Caki2 (cell line): ENCODE data around the gene CSNK1G2. TPM values are rescaled to one million over a fixed set of nuclear protein-coding genes. Genes with fewer than 3 reads are reported as not detected.

Experiments used
- DNase-seq: peaks from one replicate; pipeline ENCODE4 v3.0.0-alpha.2; 2015; ENCODE audit warnings: low read depth
- in situ Hi-C: cut with HindIII; loops from 2 replicates; pipeline ENCODE4 v1.10.0; 2016; ENCODE audit warnings: low sequenced_read_pairs, low pct_unique_long_range_greater_than_20kb, mixed read lengths
- total RNA-seq: library from RNA; depleted of rRNA; stranded (reverse); fragments of >200 nt; shearing (Covaris generic); gene quantifications from 2 replicates; pipeline ENCODE4 v1.2.3, GENCODE V29; 2014; ENCODE audit warnings: low replicate concordance

CSNK1G2 gene
- total RNA-seq, 1 experiment from 2014 or later = 32.9 TPM

GRCh38 chr19:1938071-1938470 lies 2.9 kb upstream of the CSNK1G2 start:
- in situ Hi-C loops = no loop called here
- DNase-seq = no peak

- in situ Hi-C loops = no loop called here
- DNase-seq = peak; percentile 62
Measured at GRCh38 chr19:1942078-1942933, 1.3 kb downstream of the CSNK1G2 start.

GRCh38 chr19:1942934-1943555 lies 2.1 kb downstream of the CSNK1G2 start:
- no peak for DNase-seq
- in situ Hi-C loops = no loop called here

GRCh38 chr19:1943661-1944087 lies 2.7 kb downstream of the CSNK1G2 start:
- no peak for DNase-seq
- in situ Hi-C loops = no loop called here

GRCh38 chr19:1944088-1944915 lies 3.3 kb downstream of the CSNK1G2 start:
- in situ Hi-C loops = no loop called here
- DNase-seq = no peak

- DNase-seq = no peak
- in situ Hi-C loops = no loop called here
Measured at GRCh38 chr19:1944916-1945561, 4.1 kb downstream of the CSNK1G2 start.

- DNase-seq = no peak
Measured at GRCh38 chr19:1945899-1946298, 4.9 kb downstream of the CSNK1G2 start.

GRCh38 chr19:1947651-1948209 lies 6.8 kb downstream of the CSNK1G2 start:
- in situ Hi-C loops = no loop called here
- DNase-seq = no peak

More at GRCh38 chr19:1945899-1946298, 4.9 kb downstream of the CSNK1G2 start:
- in situ Hi-C loops = no loop called here

- in situ Hi-C loops = no loop called here
Measured at GRCh38 chr19:1949304-1950101, 8.5 kb downstream of the CSNK1G2 start.

GRCh38 chr19:1950640-1951039 lies 9.7 kb downstream of the CSNK1G2 start:
- DNase-seq = no peak
- in situ Hi-C loops = no loop called here

More at GRCh38 chr19:1949304-1950101, 8.5 kb downstream of the CSNK1G2 start:
- no peak for DNase-seq

GRCh38 chr19:1952635-1953034 lies 11.7 kb downstream of the CSNK1G2 start:
- in situ Hi-C loops = no loop called here
- DNase-seq = no peak

- in situ Hi-C loops = no loop called here
- no peak for DNase-seq
Measured at GRCh38 chr19:1953037-1953436, 12.1 kb downstream of the CSNK1G2 start.

GRCh38 chr19:1953441-1954094 lies 12.6 kb downstream of the CSNK1G2 start:
- DNase-seq = no peak
- in situ Hi-C loops = no loop called here

- in situ Hi-C loops = no loop called here
- DNase-seq = no peak
Measured at GRCh38 chr19:1954532-1954933, 13.6 kb downstream of the CSNK1G2 start.

- DNase-seq = no peak
- in situ Hi-C loops = no loop called here
Measured at GRCh38 chr19:1955171-1956121, 14.5 kb downstream of the CSNK1G2 start.

GRCh38 chr19:1956122-1956494 lies 15.1 kb downstream of the CSNK1G2 start:
- in situ Hi-C loops = no loop called here
- no peak for DNase-seq
